Endodermal cell (in vitro differentiated cells): ENCODE results near the gene GP9. TPM values are rescaled to one million over a fixed set of nuclear protein-coding genes. Genes with fewer than 3 reads are reported as not detected.

Experiments used
- DNase-seq: peaks from one replicate; pipeline ENCODE4 v3.0.0-alpha.2; 2017
- H3K27ac ChIP-seq: 2 replicates; pipeline ENCODE4 v1.5.1; 2013; ENCODE audit warnings: mild to moderate bottlenecking, low read depth, low read length, moderate library complexity
- H3K27me3 ChIP-seq: 2 replicates; pipeline ENCODE4 v1.6.1; 2013; ENCODE audit warnings: mild to moderate bottlenecking, low read length, moderate library complexity; ENCODE audit not compliant: insufficient read depth, control insufficient read depth, poor library complexity, severe bottlenecking
- H3K36me3 ChIP-seq: 2 replicates; pipeline ENCODE4 v1.7.0; 2013; ENCODE audit warnings: mild to moderate bottlenecking, low read length, moderate library complexity; ENCODE audit not compliant: control insufficient read depth, insufficient read depth
- H3K4me1 ChIP-seq: one replicate; pipeline ENCODE4 v1.7.0; 2013; ENCODE audit warnings: low read length; ENCODE audit not compliant: control insufficient read depth, insufficient read depth
- H3K4me3 ChIP-seq: 2 replicates; pipeline ENCODE4 v1.5.1; 2013; ENCODE audit warnings: mild to moderate bottlenecking, low read length, moderate library complexity
- H3K9ac ChIP-seq: 2 replicates; pipeline ENCODE4 v1.6.1; 2013; ENCODE audit warnings: mild to moderate bottlenecking, low read length, moderate library complexity; ENCODE audit not compliant: poor library complexity, severe bottlenecking; ENCODE audit errors: extremely low read depth
- H3K9me3 ChIP-seq: 2 replicates; pipeline ENCODE4 v1.6.1; 2013; ENCODE audit warnings: mild to moderate bottlenecking, low read length, moderate library complexity; ENCODE audit not compliant: control insufficient read depth
- H3K27ac Mint-ChIP-seq: 2 replicates; pipeline ENCODE4 v1.8.0; 2020; ENCODE audit warnings: mixed read lengths
- H3K27me3 Mint-ChIP-seq: 2 replicates; pipeline ENCODE4 v1.8.0; 2021; ENCODE audit warnings: mild to moderate bottlenecking, mixed read lengths; ENCODE audit not compliant: insufficient read depth
- H3K36me3 Mint-ChIP-seq: 2 replicates; pipeline ENCODE4 v1.8.0; 2020; ENCODE audit warnings: low read depth, mixed read lengths
- H3K4me1 Mint-ChIP-seq: 2 replicates; pipeline ENCODE4 v1.8.0; 2020; ENCODE audit warnings: mixed read lengths
- H3K4me3 Mint-ChIP-seq: 2 replicates; pipeline ENCODE4 v1.8.0; 2020; ENCODE audit warnings: mild to moderate bottlenecking, moderate library complexity, mixed read lengths
- H3K9me3 Mint-ChIP-seq: 2 replicates; pipeline ENCODE4 v1.8.0; 2020; ENCODE audit warnings: mild to moderate bottlenecking, mixed read lengths
- WGBS, 2 experiments: methylation state at CpG; one replicate each; pipeline versions ENCODE4 v1.1.5 to v1.1.7; 2013; ENCODE audit warnings: missing lambda C conversion rate in 2 of 2, mixed read lengths in 1 of 2; ENCODE audit not compliant: insufficient coverage in 1 of 2, insufficient read length in 1 of 2; 5-methylcytosine and 5-hydroxymethylcytosine counted together
- total RNA-seq, 2 donors: library from RNA; stranded (reverse); fragmentation: NEBNext Ultra II Directional in 1 of 2; extraction: Animal tissue kit (Norgen Biotek cat#: 25700) in 1 of 2; gene quantifications; 2 replicates in 1 of 2; 3 replicates in 1 of 2; pipeline ENCODE4 v1.2.1, GENCODE V29; 2021
- TF ChIP-seq, protein P1 (sequence below): fragments of 200-600 bp; sonication (generic); conservative IDR thresholded peaks from 2 replicates; pipeline ENCODE4 v1.5.0; 2021; ENCODE audit warnings: antibody characterized with exemption, mild to moderate bottlenecking

Gene GP9
- total RNA-seq, 2 donors from 2014 or later = not detected

DNA sequence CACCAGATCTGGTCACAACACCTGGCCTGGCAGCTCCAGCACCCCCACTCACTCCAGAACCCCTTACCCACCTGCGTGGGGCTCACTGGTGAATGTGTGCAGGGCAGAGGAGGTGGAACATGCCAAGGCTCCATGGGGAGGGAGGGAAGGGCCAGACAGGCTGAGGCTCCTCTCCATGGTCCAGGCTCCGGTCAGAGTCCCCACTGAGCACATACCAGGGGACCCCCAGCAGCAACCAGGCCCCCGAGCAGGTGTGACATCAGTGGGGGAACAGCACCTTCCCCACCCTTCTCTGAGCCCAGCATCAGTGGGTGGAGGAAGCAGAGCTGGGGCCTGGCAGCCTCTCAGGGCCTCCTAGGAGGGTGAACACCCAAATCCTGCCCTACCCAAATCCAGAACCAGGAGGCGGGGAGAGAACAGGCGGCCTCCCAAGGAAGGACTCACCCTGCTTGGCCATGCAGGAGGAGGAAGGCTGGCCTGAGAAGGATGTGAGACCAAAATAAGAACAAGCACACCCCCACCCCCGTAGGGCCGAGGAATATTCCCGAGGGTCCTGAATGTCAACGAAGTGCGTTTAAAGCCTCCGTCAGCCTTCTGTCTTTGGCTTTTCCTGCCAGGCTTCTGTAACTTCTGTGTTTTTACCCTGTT is 1.1 kb upstream of the GP9 start:
- H3K9ac ChIP-seq = no peak overlapping the region
- Mint-ChIP-seq H3K4me1 (peaks cover 28% of the 10 kb centered on the region), H3K27ac (no peak overlapping the region), H3K4me3 (no peak overlapping the region), H3K27me3 (no peaks in the 10 kb centered on the region), H3K36me3 (no peaks in the 10 kb centered on the region), H3K9me3 (no peaks in the 10 kb centered on the region)
- no peaks in the 10 kb centered on the region for H3K36me3 ChIP-seq
- 90 to 92% methylated on average over 6 to 11 of the region's 11 CpGs for WGBS, 2 experiments
- H3K27me3 ChIP-seq = no peaks in the 10 kb centered on the region
- TF ChIP-seq, protein P1, sequence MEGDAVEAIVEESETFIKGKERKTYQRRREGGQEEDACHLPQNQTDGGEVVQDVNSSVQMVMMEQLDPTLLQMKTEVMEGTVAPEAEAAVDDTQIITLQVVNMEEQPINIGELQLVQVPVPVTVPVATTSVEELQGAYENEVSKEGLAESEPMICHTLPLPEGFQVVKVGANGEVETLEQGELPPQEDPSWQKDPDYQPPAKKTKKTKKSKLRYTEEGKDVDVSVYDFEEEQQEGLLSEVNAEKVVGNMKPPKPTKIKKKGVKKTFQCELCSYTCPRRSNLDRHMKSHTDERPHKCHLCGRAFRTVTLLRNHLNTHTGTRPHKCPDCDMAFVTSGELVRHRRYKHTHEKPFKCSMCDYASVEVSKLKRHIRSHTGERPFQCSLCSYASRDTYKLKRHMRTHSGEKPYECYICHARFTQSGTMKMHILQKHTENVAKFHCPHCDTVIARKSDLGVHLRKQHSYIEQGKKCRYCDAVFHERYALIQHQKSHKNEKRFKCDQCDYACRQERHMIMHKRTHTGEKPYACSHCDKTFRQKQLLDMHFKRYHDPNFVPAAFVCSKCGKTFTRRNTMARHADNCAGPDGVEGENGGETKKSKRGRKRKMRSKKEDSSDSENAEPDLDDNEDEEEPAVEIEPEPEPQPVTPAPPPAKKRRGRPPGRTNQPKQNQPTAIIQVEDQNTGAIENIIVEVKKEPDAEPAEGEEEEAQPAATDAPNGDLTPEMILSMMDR = no peak
- no peak overlapping the region for H3K4me3 ChIP-seq
- H3K9me3 ChIP-seq = no peaks in the 10 kb centered on the region
- DNase-seq = peak; percentile 47
- peaks cover 3% of the 10 kb centered on the region for H3K4me1 ChIP-seq
- no peak overlapping the region for H3K27ac ChIP-seq

DNA sequence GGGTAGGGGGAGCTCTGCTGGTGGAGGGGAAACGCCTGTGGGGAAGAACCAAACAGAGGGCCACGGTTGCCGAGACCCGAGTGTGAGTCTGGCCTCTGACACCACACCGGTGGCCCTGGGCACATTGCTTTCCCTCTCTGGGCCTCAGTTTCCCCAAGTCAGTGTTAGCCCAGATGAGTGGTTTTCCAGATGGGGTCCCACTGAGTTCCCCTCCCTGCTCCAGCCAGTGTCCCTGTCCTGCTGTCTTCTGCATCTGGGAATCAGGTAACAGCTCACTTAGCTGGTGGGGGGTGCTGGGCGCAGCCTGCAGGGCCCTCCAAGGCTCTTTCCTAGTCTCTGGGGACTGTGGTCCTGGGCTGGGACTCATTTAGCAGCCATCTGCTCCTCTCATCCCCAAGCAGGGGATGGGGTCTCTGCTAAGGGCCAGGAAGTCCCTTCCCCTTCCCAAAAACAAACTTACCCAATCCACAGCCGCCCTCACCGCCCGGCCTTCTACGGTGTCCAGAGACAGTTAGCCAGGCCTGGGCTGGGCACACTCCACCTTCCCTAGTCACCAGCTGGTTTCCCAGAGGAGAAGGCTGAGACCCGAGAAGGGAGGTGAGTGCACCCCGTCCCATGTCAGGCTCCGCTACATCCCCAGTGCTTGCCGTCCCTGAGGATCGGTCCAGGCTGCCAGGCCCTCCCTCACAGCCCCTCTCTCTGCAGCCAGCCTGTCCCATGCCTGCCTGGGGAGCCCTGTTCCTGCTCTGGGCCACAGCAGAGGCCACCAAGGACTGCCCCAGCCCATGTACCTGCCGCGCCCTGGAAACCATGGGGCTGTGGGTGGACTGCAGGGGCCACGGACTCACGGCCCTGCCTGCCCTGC is 676 bp downstream of the GP9 start:
- no peaks in the 10 kb centered on the region for H3K9me3 Mint-ChIP-seq
- H3K4me3 Mint-ChIP-seq = no peak overlapping the region
- H3K4me3 ChIP-seq = no peak overlapping the region
- H3K27ac ChIP-seq = no peak overlapping the region
- peaks cover 3% of the 10 kb centered on the region for H3K4me1 ChIP-seq
- H3K9me3 ChIP-seq = no peaks in the 10 kb centered on the region
- WGBS, 2 experiments = 87 to 90% methylated on average over 11 to 19 of the region's 19 CpGs
- TF ChIP-seq, protein P1 = no peak
- DNase-seq = peak; percentile 45
- H3K36me3 ChIP-seq = no peaks in the 10 kb centered on the region
- no peak overlapping the region for H3K27ac Mint-ChIP-seq
- H3K27me3 ChIP-seq = no peaks in the 10 kb centered on the region
- no peaks in the 10 kb centered on the region for H3K36me3 Mint-ChIP-seq
- no peak overlapping the region for H3K9ac ChIP-seq
- no peaks in the 10 kb centered on the region for H3K27me3 Mint-ChIP-seq
- peaks cover 15% of the 10 kb centered on the region for H3K4me1 Mint-ChIP-seq

DNA sequence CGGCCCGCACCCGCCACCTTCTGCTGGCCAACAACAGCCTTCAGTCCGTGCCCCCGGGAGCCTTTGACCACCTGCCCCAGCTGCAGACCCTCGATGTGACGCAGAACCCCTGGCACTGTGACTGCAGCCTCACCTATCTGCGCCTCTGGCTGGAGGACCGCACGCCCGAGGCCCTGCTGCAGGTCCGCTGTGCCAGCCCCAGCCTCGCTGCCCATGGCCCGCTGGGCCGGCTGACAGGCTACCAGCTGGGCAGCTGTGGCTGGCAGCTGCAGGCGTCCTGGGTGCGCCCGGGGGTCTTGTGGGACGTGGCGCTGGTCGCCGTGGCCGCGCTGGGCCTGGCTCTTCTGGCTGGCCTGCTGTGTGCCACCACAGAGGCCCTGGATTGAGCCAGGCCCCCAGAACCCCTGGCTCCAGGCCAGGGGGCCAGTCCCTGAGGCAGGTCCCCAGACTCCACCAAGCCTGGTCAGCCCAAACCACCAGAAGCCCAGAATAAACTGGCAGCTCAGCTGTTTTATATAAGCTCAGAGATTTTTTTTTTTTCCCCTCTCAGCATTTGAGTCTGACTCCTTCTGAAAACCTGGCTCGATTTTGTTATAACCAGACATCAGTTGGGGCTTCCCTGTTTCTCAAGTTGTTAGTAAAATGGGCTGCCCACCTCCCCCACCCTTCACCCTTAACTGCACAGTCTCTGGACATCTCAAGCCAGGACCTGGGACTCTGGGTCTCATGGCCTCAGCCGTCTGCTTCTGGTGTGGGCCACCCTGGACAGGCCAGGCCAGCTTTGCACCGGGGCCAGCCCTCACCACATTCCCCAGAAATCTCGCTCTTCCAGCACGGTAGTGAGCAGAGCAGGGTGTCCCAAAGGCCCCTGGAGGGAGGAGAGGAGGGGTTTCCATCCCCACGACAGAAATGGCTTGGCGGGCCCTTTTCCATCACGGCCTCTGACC is 1.6 kb downstream of the GP9 start:
- H3K27ac ChIP-seq = no peak overlapping the region
- Mint-ChIP-seq H3K27me3 (no peaks in the 10 kb centered on the region), H3K4me1 (peaks cover 6% of the 10 kb centered on the region), H3K4me3 (no peak overlapping the region), H3K27ac (peak overlapping the region; percentile 4), H3K36me3 (no peaks in the 10 kb centered on the region), H3K9me3 (no peaks in the 10 kb centered on the region)
- H3K4me3 ChIP-seq = no peak overlapping the region
- H3K36me3 ChIP-seq = no peaks in the 10 kb centered on the region
- TF ChIP-seq, protein P1 = no peak
- no peak overlapping the region for H3K9ac ChIP-seq
- DNase-seq = peak; percentile 24
- no peaks in the 10 kb centered on the region for H3K9me3 ChIP-seq
- no peaks in the 10 kb centered on the region for H3K4me1 ChIP-seq
- 94 to 96% methylated on average over 10 to 32 of the region's 32 CpGs for WGBS, 2 experiments
- no peaks in the 10 kb centered on the region for H3K27me3 ChIP-seq
